ENCODE data around the gene PHF12.

PHF12 gene

GRCh38 chr17:28955408-28955807 lies 4.1 kb upstream of the PHF12 start:
- no peak for DNase-seq (ENCODE audit: low read depth in 3 of 3)

GRCh38 chr17:28954886-28955285 lies 3.6 kb upstream of the PHF12 start:
- no peak for DNase-seq (ENCODE audit: low read depth in 3 of 3)

GRCh38 chr17:28953444-28954118 lies 2.3 kb upstream of the PHF12 start:
- DNase-seq (ENCODE audit: low read depth in 3 of 3): peak in 2 of 3 experiments; percentile 11 to 16

- peak; percentile 89 to 93 (median 92) for DNase-seq (ENCODE audit: low read depth in 3 of 3)
Observed at GRCh38 chr17:28951991-28952975, 965 bp upstream of the PHF12 start.

DNA sequence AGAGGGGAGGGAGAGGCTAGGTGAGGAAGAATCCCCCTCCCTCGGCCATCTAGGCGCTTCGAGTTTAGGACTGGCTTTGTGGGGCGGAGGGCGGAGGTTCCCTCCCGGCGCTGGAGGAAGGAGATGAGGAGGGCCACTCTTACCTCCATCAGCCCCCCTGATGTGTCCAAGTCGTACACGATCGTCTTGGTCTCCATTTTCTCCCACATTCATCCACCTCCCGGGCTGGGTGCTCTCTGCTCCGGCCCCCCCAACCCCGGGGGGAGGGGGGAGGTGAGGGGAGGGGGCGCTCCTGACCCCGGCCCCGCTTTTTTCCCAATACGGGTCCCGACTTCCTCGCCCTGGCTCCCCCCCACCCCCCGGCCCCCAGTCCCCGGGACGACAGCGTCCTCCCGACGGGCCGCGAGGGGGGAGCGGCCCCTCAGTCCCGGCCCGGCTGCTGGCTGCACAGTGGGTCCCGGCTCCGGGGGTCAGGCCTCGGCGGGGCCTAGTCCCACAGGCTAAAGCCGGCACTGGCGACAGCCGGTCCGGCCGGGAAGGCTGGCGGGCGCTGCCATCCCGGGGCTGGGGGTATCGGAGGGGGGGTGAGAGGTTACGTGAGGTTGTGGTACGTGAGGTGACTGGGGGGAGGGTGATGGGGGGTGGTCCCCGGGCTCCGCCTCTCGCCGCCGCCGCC lies 428 bp downstream of the PHF12 start:
- no peak for DNase-seq (ENCODE audit: low read depth in 3 of 3)

GRCh38 chr17:28950017-28950751 lies 1.1 kb downstream of the PHF12 start:
- DNase-seq (ENCODE audit: low read depth in 3 of 3): peak in 2 of 3 experiments; percentile 33 to 50

GRCh38 chr17:28949185-28950016 lies 1.9 kb downstream of the PHF12 start:
- peak; percentile 34 to 77 (median 48) for DNase-seq (ENCODE audit: low read depth in 3 of 3)

GRCh38 chr17:28948873-28949184 lies 2.5 kb downstream of the PHF12 start:
- DNase-seq (ENCODE audit: low read depth in 3 of 3): no peak

DNA sequence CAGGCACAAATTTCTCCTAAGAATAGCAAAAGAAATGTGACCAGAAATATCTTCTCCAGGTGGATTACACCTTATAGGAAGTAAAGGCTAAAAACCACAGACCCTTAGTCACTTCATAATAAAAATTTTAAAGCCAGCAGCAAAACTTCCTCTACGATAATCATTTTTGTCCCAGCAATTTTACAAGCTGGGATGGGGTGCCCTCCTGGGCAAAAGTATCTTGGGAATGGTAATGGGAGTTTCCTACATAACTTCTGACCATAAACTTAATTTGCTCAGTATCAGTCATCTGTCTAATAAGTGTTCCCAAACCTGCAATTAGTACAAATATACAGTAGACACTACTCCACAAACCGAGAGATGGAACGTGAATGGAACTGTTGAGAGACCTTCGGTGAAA lies 3.0 kb downstream of the PHF12 start:
- DNase-seq (ENCODE audit: low read depth in 3 of 3): no peak

DNA sequence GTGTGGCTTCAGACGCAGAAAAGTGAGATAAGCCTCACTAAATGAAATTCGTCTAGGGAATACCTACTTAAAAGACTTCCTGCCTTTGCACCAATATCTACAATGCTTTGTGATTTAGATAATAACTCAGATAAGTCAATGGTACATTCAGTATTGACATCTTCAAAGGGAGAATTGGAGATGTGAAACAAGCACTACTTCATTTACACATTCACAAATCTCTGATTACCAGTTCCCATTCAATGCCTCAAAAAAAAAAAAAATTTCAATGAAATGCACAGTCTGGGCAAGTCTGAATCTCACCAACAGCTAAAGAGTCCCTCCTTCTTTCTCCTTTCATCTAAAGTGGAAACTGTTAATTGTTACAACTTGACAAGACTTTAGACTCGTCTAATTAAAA lies 3.7 kb downstream of the PHF12 start:
- no peak for DNase-seq (ENCODE audit: low read depth in 3 of 3)

- DNase-seq (ENCODE audit: low read depth in 3 of 3): no peak
Observed at GRCh38 chr17:28946239-28946638, 5.1 kb downstream of the PHF12 start.

DNA sequence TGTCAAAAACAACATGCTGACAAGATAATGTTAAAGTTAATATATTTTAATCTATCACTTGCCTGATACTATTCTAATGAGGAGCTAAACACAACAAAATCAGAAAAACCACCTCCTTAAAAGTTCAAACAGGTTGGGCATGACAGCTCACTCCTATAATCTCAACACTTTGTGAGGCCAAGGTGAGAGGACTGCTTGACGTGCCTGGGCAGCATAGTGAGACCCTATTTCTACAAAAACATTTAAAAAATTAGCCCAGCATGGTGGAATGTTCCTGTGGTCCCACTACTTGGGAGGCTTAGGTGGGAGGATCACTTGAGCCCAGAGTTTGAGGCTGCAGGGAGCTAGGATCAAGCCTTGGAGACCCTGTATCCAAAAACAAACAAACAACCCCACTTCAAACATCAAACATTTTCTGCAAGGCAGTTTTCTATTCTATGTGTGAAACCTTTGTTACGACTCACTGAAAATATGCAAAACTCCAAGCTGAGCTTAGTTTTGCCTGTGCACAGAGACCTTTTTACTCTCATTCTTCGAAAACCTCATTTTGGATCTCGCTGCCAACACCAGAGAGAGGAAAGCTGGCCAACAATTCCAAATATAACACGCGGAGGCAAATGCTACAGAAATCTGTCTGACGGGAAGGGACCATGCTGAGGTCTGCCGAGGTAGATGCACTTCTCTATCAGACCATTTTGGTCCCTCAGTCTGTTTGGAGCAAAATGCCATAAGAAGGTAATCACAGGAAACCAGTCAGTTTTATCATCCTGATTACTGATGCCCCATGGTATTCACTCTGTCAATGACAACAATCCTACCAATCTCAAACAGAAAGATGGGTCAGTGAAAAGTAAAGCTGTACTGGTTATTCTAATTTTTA lies 6.2 kb downstream of the PHF12 start:
- no peak for DNase-seq (ENCODE audit: low read depth in 3 of 3)

- DNase-seq (ENCODE audit: low read depth in 3 of 3): no peak
Observed at GRCh38 chr17:28944343-28944742, 7.0 kb downstream of the PHF12 start.

DNA sequence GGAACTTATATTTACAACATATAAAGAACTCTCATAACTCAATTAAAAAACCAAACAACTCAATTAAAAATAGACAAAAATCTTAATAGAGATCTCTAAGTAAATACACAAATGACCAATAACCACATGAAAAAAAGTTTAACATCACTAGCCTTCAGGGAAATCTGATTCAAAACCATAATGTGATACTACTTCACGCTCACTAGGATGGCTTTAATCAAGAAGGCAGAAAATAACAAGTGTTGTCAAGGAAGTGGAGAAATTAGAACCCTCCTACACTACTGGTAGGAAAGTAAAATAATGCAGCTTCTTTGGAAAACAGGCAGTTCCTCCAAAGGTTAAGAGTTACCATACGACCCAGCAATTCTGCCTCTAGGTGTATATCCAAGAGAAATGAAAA lies 8.4 kb downstream of the PHF12 start:
- no peak for DNase-seq (ENCODE audit: low read depth in 3 of 3)

- no peak for DNase-seq (ENCODE audit: low read depth in 3 of 3)
Observed at GRCh38 chr17:28941251-28941650, 10.1 kb downstream of the PHF12 start.

DNA sequence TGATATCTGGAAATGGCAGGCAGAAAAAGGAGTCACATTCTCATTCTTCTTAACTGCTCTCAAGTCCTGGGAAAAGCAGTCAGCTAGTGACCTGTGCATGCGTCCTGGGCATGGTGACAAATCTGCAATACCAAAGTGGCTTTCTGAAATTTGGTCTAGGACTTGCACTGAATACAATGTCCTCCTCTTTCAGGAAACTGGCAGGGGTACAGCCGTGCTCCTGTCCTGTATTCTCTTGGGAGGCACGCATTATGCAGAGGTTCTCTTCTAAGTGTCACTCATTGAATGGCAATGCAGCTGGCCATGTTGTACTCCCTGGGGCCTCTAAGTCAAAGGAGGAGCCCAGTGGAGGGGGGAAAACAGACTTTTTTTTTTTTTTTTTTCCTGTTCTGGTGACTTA lies 10.6 kb downstream of the PHF12 start:
- DNase-seq (ENCODE audit: low read depth in 3 of 3): no peak

- no peak for DNase-seq (ENCODE audit: low read depth in 3 of 3)
Observed at GRCh38 chr17:28940142-28940541, 11.2 kb downstream of the PHF12 start.

DNA sequence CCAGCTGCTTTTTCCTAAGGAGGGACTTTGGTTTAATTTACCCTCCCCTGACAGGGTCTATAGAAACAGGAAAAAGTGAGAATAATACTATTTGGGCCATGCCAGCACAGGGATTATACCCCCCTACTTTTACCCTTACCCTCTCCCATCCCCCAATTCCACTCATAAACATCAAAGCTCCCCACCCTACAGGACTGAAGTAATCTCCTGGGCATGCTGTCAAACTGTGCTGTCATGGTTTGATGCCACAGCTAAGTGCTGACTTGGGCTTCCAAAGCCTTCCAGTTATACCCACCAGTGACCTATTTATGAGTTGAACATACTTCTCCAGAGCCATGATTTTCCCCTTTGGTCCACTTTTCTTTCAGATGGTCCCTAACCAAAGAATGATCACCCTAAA lies 12.8 kb downstream of the PHF12 start:
- DNase-seq (ENCODE audit: low read depth in 3 of 3): no peak

DNA sequence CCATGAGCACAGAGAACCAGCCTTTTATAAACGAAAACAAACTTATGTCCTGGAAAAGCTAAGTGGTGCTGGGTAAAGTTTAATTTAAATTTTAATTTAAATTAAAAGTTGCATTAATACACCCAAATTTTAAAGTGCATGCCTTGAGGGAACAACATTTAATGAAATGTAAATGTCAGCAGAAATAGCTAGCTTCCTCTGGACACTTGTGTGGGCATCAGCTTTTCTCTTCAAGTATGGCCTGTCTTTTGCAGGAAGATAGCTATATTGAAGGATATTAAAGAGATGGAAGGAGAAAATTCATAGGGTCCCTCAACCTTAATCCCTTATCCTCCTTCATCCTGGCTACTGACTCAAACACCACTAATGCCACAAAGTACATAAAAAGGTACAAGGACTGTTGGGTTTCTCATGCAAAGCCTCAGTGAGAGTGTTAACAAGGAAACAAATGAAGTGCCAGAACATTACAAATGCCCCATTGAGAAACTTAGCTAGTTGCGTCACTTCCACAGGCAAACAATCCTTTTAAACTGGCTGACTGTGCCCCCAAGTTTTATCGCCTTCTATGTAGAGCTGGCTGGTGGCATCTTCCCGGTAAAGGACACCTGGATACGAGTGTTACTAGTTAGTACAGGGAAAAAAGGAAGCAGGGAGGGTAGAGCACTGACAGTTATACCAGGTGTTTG lies 14.1 kb downstream of the PHF12 start:
- DNase-seq (ENCODE audit: low read depth in 3 of 3): no peak

All from stimulated activated CD4-positive, alpha-beta T cell treated with anti-CD3 and anti-CD28 coated beads, TNF-alpha, amount 100 ng/mL, for 24 hours (primary cell).